ENCODE data around the gene SLC6A6.

Gene SLC6A6

GRCh38 chr3:14372587-14372986, 29.8 kb upstream of the SLC6A6 start:
- no peak for DNase-seq (ENCODE audit: low spot score)

GRCh38 chr3:14373753-14374376, 28.5 kb upstream of the SLC6A6 start:
- DNase-seq (ENCODE audit: low spot score), result no peak

- no peak for DNase-seq (ENCODE audit: low spot score)
These were observed 27.9 kb upstream of the SLC6A6 start for GRCh38 chr3:14374444-14374883.

GRCh38 chr3:14375192-14375591, 27.2 kb upstream of the SLC6A6 start:
- no peak for DNase-seq (ENCODE audit: low spot score)

DNA sequence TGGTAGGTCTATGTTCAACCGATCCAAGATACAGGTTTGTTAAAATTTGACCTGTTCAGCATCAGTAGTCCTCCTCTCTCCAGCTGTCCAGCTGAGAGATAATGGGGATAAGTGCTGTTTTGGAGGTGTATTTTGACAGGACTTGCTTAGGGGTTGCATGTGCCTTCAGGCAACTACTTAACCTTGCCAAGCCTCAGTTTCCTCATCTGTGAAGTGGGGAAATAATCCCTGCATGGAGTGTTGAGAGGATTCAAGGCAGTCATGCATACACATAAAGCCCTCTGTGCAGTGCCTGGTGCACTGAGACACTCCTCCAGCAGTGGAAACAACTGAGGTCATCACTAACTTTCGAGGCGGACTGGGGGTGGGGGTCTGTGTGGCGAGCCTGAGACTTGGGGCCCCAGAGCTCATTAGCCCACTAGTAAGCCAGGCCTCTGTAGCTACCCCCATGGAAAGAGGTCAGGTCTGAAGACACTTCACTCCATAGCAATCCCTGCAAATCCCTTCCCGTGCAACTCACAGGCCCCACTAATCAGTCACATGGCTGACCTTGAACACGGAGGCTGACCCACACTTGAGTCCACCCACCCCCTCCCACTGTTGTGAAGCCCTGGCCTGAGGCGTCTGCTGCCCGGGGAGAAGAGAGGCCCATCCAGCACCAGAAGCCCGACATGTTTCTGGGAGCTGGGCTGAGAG, 25.9 kb upstream of the SLC6A6 start:
- DNase-seq (ENCODE audit: low spot score), result no peak

- no peak for DNase-seq (ENCODE audit: low spot score)
These were observed 25.2 kb upstream of the SLC6A6 start for GRCh38 chr3:14377044-14377837.

- no peak for DNase-seq (ENCODE audit: low spot score)
These were observed 24.6 kb upstream of the SLC6A6 start for GRCh38 chr3:14377838-14378169.

GRCh38 chr3:14378415-14378814, 24.0 kb upstream of the SLC6A6 start:
- DNase-seq (ENCODE audit: low spot score), result no peak

- DNase-seq (ENCODE audit: low spot score), result no peak
These were observed 22.6 kb upstream of the SLC6A6 start for GRCh38 chr3:14379843-14380242.

GRCh38 chr3:14386254-14386653, 16.2 kb upstream of the SLC6A6 start:
- no peak for DNase-seq (ENCODE audit: low spot score)

- no peak for DNase-seq (ENCODE audit: low spot score)
These were observed 14.2 kb upstream of the SLC6A6 start for GRCh38 chr3:14388201-14388600.

DNA sequence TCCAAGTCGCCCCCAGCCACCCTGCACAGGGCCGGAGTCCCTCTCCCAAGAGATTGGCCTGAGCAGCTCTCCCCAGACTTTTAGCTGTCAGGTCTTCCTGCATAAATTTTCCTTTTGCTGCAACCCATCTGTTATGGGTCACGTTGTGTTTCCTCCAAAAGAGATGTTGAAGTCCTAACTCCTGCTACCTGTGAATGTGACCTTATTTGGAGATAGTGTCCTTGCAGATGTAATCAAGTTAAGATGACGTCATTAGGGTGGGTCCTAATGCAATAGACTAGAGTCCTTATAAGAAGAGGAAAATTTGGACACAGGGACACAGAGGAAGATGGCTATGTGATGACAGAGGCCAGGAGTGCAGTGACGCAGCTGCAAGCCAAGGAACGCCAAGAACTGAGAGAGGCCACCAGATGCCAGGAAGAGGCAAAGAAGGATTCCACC, 13.2 kb upstream of the SLC6A6 start:
- DNase-seq (ENCODE audit: low spot score), result no peak

GRCh38 chr3:14389716-14390115, 12.7 kb upstream of the SLC6A6 start:
- no peak for DNase-seq (ENCODE audit: low spot score)

- peak; percentile 91 for DNase-seq (ENCODE audit: low spot score)
These were observed 11.4 kb upstream of the SLC6A6 start for GRCh38 chr3:14391033-14391432.

GRCh38 chr3:14392231-14392630, 10.2 kb upstream of the SLC6A6 start:
- no peak for DNase-seq (ENCODE audit: low spot score)

DNA sequence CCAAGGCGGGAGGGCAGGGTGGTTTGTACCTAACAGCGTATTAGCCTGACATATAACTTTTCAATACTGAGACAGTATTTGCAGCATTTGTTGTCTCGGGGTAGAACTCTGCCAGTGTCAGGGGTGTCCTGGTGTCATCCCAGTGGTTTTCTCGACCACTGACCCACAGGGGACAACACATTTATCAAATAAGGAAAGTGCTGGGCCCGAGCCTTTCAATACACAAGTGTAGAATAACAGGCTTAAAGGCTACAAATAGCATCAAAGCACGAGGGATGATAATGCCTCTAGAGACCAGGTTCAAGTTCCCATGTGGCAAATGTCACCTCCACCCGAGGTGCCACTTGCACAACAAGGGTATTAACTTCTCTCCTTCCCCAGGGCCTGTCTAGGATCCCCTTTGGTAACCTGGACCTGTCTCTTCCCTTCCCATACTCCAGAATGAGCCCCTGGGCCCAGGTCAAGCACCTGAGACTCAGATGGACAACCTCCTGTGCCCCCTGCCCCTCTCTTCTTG, 9.5 kb upstream of the SLC6A6 start:
- no peak for DNase-seq (ENCODE audit: low spot score)

DNA sequence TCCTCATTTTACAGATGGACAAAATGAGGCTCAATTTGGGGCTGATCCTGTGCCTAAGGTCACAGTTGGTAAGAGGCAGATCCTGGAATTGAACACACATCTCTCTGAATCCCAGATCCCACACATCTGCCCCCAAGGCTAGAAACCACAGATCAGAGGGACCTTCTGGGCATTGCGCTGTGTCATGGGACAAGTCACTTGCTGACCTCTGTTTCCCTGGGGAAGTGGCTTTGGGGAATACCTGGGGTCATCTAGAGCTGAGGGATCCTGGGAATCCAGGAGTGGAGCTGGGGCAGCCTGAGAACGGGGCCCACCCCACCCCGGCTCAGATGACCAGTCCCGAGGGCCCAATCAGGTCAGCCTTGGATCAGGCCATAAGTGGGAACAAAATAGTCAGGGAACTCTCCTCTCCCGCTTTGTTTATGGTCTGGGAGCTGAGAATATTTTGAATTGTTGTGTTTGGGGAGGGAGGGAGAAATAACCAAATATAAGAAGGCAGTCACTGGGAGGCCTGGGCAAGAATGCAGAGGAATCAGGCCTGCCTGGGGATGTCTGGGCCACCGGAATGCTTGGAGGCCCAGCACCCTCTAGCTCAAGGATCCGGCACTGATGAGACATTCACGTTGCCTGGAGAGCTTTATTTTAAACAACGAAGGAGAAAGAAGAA, 8.8 kb upstream of the SLC6A6 start:
- DNase-seq (ENCODE audit: low spot score), result peak; percentile 63

GRCh38 chr3:14396031-14396692, 6.2 kb upstream of the SLC6A6 start:
- no peak for DNase-seq (ENCODE audit: low spot score)

DNA sequence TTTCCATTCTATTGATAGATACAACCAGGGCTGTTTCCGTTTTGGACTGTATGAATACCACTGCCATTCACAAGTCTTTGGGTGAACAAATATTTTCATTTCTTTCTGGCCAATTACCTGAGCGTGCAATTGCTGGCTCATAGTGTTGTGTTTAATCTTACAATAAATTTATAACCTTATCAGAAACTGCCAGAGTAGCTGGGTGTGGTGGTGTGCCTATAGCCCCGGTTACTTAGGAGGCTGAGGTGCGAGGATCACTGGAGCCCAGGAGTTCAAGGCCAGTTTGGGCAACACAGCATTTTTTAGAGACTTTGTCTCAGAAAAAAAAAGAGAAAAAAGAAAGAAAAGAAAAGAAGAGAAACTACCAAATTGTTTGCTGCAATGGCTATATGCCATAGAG, 5.4 kb upstream of the SLC6A6 start:
- DNase-seq (ENCODE audit: low spot score), result no peak

GRCh38 chr3:14397531-14397930, 4.9 kb upstream of the SLC6A6 start:
- DNase-seq (ENCODE audit: low spot score), result no peak

DNA sequence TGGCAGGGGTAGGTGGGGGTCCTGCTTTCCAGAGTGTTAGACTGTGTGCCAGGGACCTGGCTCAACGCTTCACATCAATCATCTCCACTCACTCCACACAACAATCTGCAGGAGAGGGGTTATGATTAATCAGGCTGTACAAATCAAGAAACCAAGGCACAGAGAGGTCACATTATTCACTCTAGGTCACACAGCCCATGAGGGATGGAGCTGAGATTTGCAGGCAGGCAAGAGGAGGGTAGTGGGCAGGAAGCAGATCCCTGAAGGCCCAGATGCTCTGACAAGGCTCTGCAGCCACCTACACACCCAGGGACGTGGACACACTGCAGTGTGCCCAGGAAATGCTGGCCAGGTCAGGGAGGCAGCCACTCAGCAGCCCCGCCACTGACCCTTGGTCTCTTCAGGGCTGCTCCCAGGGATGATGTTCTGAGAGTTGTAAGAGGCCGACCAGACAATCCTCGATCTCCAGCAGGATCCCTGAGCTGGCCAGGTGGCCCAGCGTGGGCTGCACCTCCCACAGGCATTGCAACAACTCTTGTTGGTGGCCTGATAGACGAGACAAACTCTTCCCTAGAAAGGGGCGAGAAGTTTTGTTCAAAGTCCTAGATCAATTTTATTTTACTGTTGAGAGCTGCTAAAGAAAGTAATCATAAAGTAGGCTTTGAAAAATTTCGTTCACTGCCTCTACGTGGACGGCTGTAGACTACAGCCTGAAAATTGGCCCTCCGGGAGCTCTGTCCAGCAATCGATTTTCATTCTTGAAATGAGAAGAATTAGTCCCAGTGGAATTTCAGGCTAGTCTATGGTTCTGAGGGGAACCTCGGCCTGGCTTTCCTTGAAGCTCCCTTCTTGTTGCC, 4.2 kb upstream of the SLC6A6 start:
- DNase-seq (ENCODE audit: low spot score), result no peak
